ENCODE results near the gene NUPR1.

DNA sequence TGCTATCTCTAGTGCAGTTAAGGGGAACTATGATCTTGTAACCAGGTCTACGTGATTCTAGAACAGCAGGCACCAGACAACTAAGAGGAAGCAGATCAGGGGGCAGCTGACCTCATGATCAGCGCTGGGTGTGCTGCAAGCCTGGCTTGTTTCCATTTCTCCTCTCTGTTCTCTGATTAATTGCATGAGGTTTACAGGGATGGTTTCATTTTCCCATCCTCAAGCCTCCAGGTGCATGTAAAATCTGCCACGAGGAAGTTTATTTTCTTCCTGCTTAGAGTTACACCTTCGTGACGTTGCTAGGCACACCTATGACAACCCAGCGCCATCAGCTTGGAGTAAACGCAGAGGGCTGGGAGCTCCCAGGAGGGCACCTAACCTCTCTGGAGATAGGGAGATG is 4.3 kb upstream of the NUPR1 start:
- no peak for TF ChIP-seq ZNF70 (CRISPR knock-in tag; IDR thresholded peaks at IDR 0.05)
- no peak for TF ChIP-seq SNAI2 (CRISPR knock-in tag; IDR thresholded peaks at IDR 0.05)
- TF ChIP-seq CSDC2 (CRISPR knock-in tag; IDR thresholded peaks at IDR 0.05), result no peak
- no peak for TF ChIP-seq PATZ1 (CRISPR knock-in tag; IDR thresholded peaks at IDR 0.05; ENCODE audit: borderline replicate concordance)
- TF ChIP-seq ZFP30 (CRISPR knock-in tag; IDR thresholded peaks at IDR 0.05), result no peak
- no peak for TF ChIP-seq CREB5 (CRISPR knock-in tag; IDR thresholded peaks at IDR 0.05; ENCODE audit: low read depth)
- TF ChIP-seq ARNTL (CRISPR knock-in tag; IDR thresholded peaks at IDR 0.05; ENCODE audit: borderline replicate concordance, low read depth), result no peak
- no peak for TF ChIP-seq ZFP3 (CRISPR knock-in tag; IDR thresholded peaks at IDR 0.05)

Data from SK-N-SH treated with all-trans-retinoic acid at 6 μM for 48 hours (cell line).